ENCODE measurements around the gene GIMAP4. TPM values are rescaled to one million over a fixed set of nuclear protein-coding genes. Genes with fewer than 3 reads are reported as not detected.
"Not testable (repeated sequence)": the region's sequence is repeated elsewhere in the genome, so short reads cannot be mapped to it uniquely, and the experiment has no call there.

Gene GIMAP4
- total and polyA plus RNA-seq, 9 of the 15 experiments (the other 6 are each of a cell fraction or from before 2014, with no cell fraction given), result 0.42 TPM; not detected in 8

DNA sequence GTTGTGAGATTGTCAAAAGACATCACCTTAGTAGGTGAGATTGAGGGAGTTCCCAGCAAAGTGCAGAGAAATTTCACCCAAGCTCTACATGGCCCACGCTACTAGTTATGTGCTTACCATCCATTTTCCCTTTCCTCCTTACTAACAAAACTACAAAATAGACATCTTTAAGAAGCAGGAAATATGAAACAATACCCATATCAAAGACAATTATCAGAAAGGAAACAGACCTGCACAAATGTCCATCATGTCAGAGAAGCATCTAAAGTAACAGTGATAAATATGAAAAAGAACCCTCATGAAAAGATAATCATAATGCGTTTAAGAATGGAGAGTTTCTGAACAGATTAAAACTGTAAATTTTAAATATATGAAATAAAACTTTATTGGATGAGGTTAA lies 28.2 kb downstream of the GIMAP4 start (continued):
- TF ChIP-seq, protein P1, sequence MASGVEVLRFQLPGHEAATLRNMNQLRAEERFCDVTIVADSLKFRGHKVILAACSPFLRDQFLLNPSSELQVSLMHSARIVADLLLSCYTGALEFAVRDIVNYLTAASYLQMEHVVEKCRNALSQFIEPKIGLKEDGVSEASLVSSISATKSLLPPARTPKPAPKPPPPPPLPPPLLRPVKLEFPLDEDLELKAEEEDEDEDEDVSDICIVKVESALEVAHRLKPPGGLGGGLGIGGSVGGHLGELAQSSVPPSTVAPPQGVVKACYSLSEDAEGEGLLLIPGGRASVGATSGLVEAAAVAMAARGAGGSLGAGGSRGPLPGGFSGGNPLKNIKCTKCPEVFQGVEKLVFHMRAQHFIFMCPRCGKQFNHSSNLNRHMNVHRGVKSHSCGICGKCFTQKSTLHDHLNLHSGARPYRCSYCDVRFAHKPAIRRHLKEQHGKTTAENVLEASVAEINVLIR (CRISPR knock-in tag; IDR thresholded peaks at IDR 0.05), result no peak
- no peak for TF ChIP-seq NFATC3 (IDR thresholded peaks at IDR 0.05)

DNA sequence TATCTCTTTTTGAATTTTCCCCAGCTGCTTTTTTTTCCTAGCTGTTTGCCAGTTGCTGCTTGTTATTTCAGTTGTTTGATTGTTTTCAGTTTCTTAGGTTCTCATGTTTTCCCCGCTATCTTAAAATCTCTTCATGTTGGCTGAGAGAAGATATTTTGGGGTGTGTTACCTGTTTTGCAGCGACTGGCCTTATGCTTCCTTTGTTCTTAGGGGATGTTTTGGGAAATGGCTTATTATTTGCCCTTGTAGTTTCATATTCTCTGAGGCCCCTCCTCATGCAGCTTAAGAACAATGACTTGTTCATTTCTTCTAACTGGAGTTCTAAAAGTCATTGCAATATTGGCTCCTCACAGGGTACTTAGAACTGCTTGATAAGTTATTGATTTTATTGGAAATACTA lies 36.4 kb downstream of the GIMAP4 start:
- POLR2A ChIA-PET; H4K20me1 ChIP-seq (replicated peaks; ENCODE audit: control insufficient read depth, insufficient read depth, low read length); H2AFZ ChIP-seq (ENCODE audit: low read depth, low read length); H3K9ac ChIP-seq (ENCODE audit: insufficient read depth in 1 of 2, low read depth in 2 of 2, low read length in 2 of 2); H3K4me2 ChIP-seq (ENCODE audit: insufficient read depth, low read length); H3K4me1 ChIP-seq (replicated peaks in 1 of 2; ENCODE audit: control insufficient read depth in 2 of 2, insufficient read depth in 2 of 2, low read length in 2 of 2); ATAC-seq; H3K36me3 ChIP-seq (ENCODE audit: control insufficient read depth, insufficient read depth, low read length); H3K9me3 ChIP-seq (replicated peaks; ENCODE audit: control insufficient read depth, insufficient read depth, low read depth, low read length); in situ Hi-C loops (cut with MboI); H3K27ac ChIP-seq (ENCODE audit: extremely low read depth, low read depth, low read length); H3K27me3 ChIP-seq (ENCODE audit: control insufficient read depth in 2 of 2, insufficient read depth in 2 of 2, low read length in 2 of 2); H3K4me3 ChIP-seq; H3K79me2 ChIP-seq (ENCODE audit: control insufficient read depth, insufficient read depth, low read length); BruUV-seq (replicated peaks); CTCF ChIA-PET (ENCODE audit: low intra/inter-chr PET ratio); DNase-seq (ENCODE audit: extremely low read depth in 1 of 4, low spot score in 3 of 4); intact Hi-C loops (cut with micrococcal nuclease); H3K9me1 ChIP-seq (ENCODE audit: control insufficient read depth, insufficient read depth, low read length); FAIRE-seq: not testable (repeated sequence)
- 0% methylated on average over 2 of the region's 2 CpGs for WGBS (ENCODE audit: insufficient coverage, low coverage, missing lambda C conversion rate)

DNA sequence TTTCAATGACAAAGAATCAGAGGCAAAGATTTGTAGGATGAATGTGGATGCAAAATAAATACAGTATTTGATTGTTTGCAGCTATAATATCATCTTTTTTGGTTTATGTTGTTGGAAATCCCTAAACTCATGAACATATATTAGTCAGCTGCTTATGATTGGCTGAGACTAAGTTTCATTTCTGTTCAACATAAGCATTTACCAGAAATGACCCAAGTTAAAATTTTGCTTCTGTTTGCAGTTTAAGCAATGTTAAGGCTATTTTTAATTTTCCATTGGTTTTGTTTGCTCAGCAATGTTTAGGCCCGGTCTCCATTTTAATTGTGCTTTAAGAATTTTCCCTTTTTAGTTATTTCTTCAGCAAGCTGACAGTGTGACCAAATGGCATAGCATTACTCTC lies 43.0 kb downstream of the GIMAP4 start:
- ChIA-PET POLR2A (no interaction called here), CTCF (ENCODE audit: low intra/inter-chr PET ratio) (no interaction called here)
- FAIRE-seq (no peak), DNase-seq (ENCODE audit: extremely low read depth in 1 of 4, low spot score in 3 of 4) (no peak), ATAC-seq (no peak)
- Histone ChIP-seq H3K27ac (ENCODE audit: extremely low read depth, low read depth, low read length) (no peak overlapping the region), H3K79me2 (ENCODE audit: control insufficient read depth, insufficient read depth, low read length) (no peaks in the 10 kb centered on the region), H3K9me3 (replicated peaks; ENCODE audit: control insufficient read depth, insufficient read depth, low read depth, low read length) (no peaks in the 10 kb centered on the region), H3K4me3 (no peak overlapping the region), H2AFZ (ENCODE audit: low read depth, low read length) (no peak overlapping the region), H3K9me1 (ENCODE audit: control insufficient read depth, insufficient read depth, low read length) (no peaks in the 10 kb centered on the region), H3K9ac (ENCODE audit: insufficient read depth in 1 of 2, low read depth in 2 of 2, low read length in 2 of 2) (no peak overlapping the region), H3K4me1 (replicated peaks in 1 of 2; ENCODE audit: control insufficient read depth in 2 of 2, insufficient read depth in 2 of 2, low read length in 2 of 2) (no peaks in the 10 kb centered on the region), H3K27me3 (ENCODE audit: control insufficient read depth in 2 of 2, insufficient read depth in 2 of 2, low read length in 2 of 2) (no peaks in the 10 kb centered on the region), H3K4me2 (ENCODE audit: insufficient read depth, low read length) (no peak overlapping the region), H3K36me3 (ENCODE audit: control insufficient read depth, insufficient read depth, low read length) (no peaks in the 10 kb centered on the region), H4K20me1 (replicated peaks; ENCODE audit: control insufficient read depth, insufficient read depth, low read length) (no peaks in the 10 kb centered on the region)
- TF ChIP-seq ZNF316 (IDR thresholded peaks at IDR 0.05) (peak; percentile 28; the same call in 1 of the 2 replicates), FIP1L1 (IDR thresholded peaks at IDR 0.05; ENCODE audit: low read depth, low read length, poor library complexity, severe bottlenecking) (no peak)
- WGBS (ENCODE audit: insufficient coverage, low coverage, missing lambda C conversion rate), result 0% methylated on average over 1 of the region's 1 CpG
- intact Hi-C loops (cut with micrococcal nuclease) (no loop called here), in situ Hi-C loops (cut with MboI) (no loop called here)
- no TSS peak for BruUV-seq (replicated peaks)

Measured in K562 (cell line).